Stimulated activated CD4-positive, alpha-beta T cell treated with anti-CD3 and anti-CD28 coated beads, Interleukin-15, amount 100 ng/mL, for 1 hour (primary cell): ENCODE results near the gene PLD5.
"Not testable (repeated sequence)": the region's sequence is repeated elsewhere in the genome, so short reads cannot be mapped to it uniquely, and the experiment has no call there.

ENCODE experiments used
- DNase-seq, 2 donors: peaks; one replicate each; pipeline ENCODE4 v3.0.0-alpha.2; 2020; ENCODE audit warnings: low read depth in 1 of 2, low spot score in 1 of 2

The PLD5 gene

GRCh38 chr1:242081446-242081845 lies 443.1 kb downstream of the PLD5 start:
- DNase-seq, result no peak

- no peak for DNase-seq
Measured at GRCh38 chr1:242065813-242066212, 458.7 kb downstream of the PLD5 start.

- no peak for DNase-seq
Measured at GRCh38 chr1:242062271-242062670, 462.2 kb downstream of the PLD5 start.

- no peak for DNase-seq
Measured at GRCh38 chr1:242059976-242060375, 464.5 kb downstream of the PLD5 start.

GRCh38 chr1:242058582-242058981 lies 465.9 kb downstream of the PLD5 start:
- not testable (repeated sequence) for DNase-seq

GRCh38 chr1:242058181-242058580 lies 466.3 kb downstream of the PLD5 start:
- not testable (repeated sequence) for DNase-seq

GRCh38 chr1:242057745-242058115 lies 466.8 kb downstream of the PLD5 start:
- no peak for DNase-seq

GRCh38 chr1:242056988-242057744 lies 467.3 kb downstream of the PLD5 start:
- no peak for DNase-seq

- no peak for DNase-seq
Measured at GRCh38 chr1:242055749-242056320, 468.7 kb downstream of the PLD5 start.

- DNase-seq, result no peak
Measured at GRCh38 chr1:242043165-242043564, 481.3 kb downstream of the PLD5 start.

GRCh38 chr1:242034392-242034791 lies 490.1 kb downstream of the PLD5 start:
- no peak for DNase-seq

- no peak for DNase-seq
Measured at GRCh38 chr1:242033447-242033846, 491.1 kb downstream of the PLD5 start.
